H1 (cell line): ENCODE results near the gene IGBP1. TPM values are rescaled to one million over a fixed set of nuclear protein-coding genes. Genes with fewer than 3 reads are reported as not detected.

ENCODE experiments used
- EZH2 ChIP-seq: fragments of 200-600 bp; sonication (generic); IDR thresholded peaks from 2 replicates; pipeline ENCODE4 v1.7.1; 2012; ENCODE audit warnings: low read depth, mild to moderate bottlenecking, moderate library complexity, low read length, inconsistent platforms; ENCODE audit not compliant: severe bottlenecking
- SP2 ChIP-seq: IDR thresholded peaks from 2 replicates; pipeline ENCODE4 v1.6.1; 2012; ENCODE audit warnings: mild to moderate bottlenecking, low read length, inconsistent platforms
- SRF ChIP-seq: IDR thresholded peaks from 2 replicates; pipeline ENCODE4 v1.6.1; 2011; ENCODE audit warnings: mild to moderate bottlenecking, low read depth, low read length, moderate library complexity
- polyA plus RNA-seq, 7 experiments: library from polyadenylated mRNA; depleted of rRNA in 3 of 7; stranded (reverse) in 5 of 7; unstranded in 2 of 7; fragments of >200 nt in 5 of 7; fragments of 200-250 nt in 2 of 7; gene quantifications; 1 replicate in 5 of 7; 2 replicates in 1 of 7; 4 replicates in 1 of 7; pipeline versions ENCODE4 v1.2.1 to v1.2.3, GENCODE V29; 2011 to 2013; ENCODE audit warnings: missing spikeins in 2 of 7, mixed read lengths in 2 of 7
- total RNA-seq: library from RNA; stranded (reverse); fragmentation: NEBNext Ultra II Directional; extraction: Animal tissue kit (Norgen Biotek cat#: 25700); gene quantifications from 2 replicates; pipeline ENCODE4 v1.2.1, GENCODE V29; 2021

The IGBP1 gene
- total and polyA plus RNA-seq, 2 of the 8 experiments (the other 6 are each of a cell fraction or from before 2014, with no cell fraction given), result 41.3 to 45.4 TPM

DNA sequence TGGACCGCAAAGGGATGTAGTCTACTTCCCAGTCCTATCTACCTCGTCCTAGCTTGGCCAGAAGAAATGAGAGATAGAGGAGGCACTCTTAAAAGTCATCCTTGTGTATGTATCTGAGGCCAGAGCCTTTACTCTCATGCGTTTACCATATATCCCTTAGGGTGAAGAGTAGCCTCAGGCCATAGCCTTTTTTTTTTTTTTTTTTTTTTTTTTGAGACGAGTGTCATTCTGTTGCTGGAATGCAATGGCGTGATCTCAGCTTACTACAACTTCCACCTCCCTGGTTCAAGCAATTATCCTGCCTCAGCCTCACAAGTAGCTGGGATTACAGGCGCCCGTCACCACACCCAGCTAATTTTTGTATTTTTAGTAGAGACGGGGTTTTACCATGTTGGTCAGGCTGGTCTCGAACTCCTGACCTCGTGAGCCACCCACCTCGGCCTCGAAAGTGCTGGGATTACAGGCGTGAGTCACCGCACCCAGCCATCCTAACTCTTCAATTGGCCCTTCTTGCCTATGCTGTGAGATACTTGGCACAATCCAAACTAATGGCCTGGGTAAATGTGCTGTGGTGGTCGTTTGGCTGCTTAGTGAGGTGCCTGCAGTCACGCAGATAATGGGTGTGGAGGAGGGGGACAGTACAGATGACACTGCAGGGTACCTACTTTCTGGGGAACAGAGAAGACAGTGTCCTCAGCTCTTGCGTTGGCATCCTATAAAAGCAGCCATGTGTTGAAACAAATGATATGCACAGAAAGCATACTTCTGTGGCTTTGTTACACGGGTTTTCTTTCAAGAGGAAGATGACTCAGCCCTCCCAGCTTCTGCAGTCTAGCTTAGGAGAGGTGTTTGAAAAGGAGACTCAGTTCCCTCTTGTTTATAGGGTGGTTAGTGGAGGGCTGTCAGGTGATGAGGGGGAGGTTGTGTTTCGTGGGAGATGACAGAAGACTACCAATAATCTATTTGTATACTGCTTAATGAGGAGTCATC is 33.6 kb downstream of the IGBP1 start (continued):
- TF ChIP-seq EZH2 (no peak), SP2 (no peak), SRF (no peak)
- TF ChIP-seq, all 59 proteins: peak for 0
